H9 (cell line): ENCODE data around the gene PHF11. TPM values are rescaled to one million over a fixed set of nuclear protein-coding genes. Genes with fewer than 3 reads are reported as not detected.

Experiments
- DNase-seq: peaks from one replicate; pipeline ENCODE4 v3.0.0-alpha.2; 2017
- H2AFZ ChIP-seq: one replicate; pipeline ENCODE4 v1.6.1; 2013; ENCODE audit warnings: mild to moderate bottlenecking, low read length, control low read depth, moderate library complexity
- H2AK5ac ChIP-seq: 2 replicates; pipeline ENCODE4 v1.6.1; 2013; ENCODE audit warnings: low read length, control low read depth, mixed read lengths; ENCODE audit not compliant: insufficient read length
- H2BK120ac ChIP-seq: one replicate; pipeline ENCODE4 v1.6.1; 2013; ENCODE audit warnings: low read depth, mild to moderate bottlenecking, low read length, control low read depth, inconsistent platforms; ENCODE audit not compliant: poor library complexity, severe bottlenecking
- H2BK12ac ChIP-seq: 2 replicates; pipeline ENCODE4 v1.6.1; 2013; ENCODE audit warnings: low read length, control low read depth, mixed read lengths, low read depth; ENCODE audit not compliant: insufficient read length
- H2BK15ac ChIP-seq: 2 replicates; pipeline ENCODE4 v1.6.1; 2013; ENCODE audit warnings: low read depth, low read length, control low read depth
- H2BK20ac ChIP-seq: one replicate; pipeline ENCODE4 v1.6.1; 2013; ENCODE audit warnings: low read depth, mild to moderate bottlenecking, low read length, control low read depth, inconsistent platforms; ENCODE audit not compliant: poor library complexity, severe bottlenecking
- H2BK5ac ChIP-seq: 2 replicates; pipeline ENCODE4 v1.6.1; 2013; ENCODE audit warnings: low read length, control low read depth, mixed read lengths; ENCODE audit not compliant: insufficient read length
- H3K14ac ChIP-seq: 2 replicates; pipeline ENCODE4 v1.6.1; 2013; ENCODE audit warnings: low read length, control low read depth; ENCODE audit not compliant: insufficient read depth
- H3K18ac ChIP-seq: 2 replicates; pipeline ENCODE4 v1.6.1; 2013; ENCODE audit warnings: low read depth, mild to moderate bottlenecking, mixed read lengths, low read length, control low read depth; ENCODE audit not compliant: insufficient read length
- H3K23ac ChIP-seq: 2 replicates; pipeline ENCODE4 v1.6.1; 2013; ENCODE audit warnings: low read length, control low read depth, mixed read lengths, low read depth; ENCODE audit not compliant: insufficient read length
- H3K23me2 ChIP-seq: 2 replicates; pipeline ENCODE4 v1.6.1; 2013; ENCODE audit warnings: low read depth, mild to moderate bottlenecking, mixed read lengths, low read length, control low read depth; ENCODE audit not compliant: insufficient read length, poor library complexity, severe bottlenecking
- H3K27ac ChIP-seq: 2 replicates; pipeline ENCODE4 v1.5.1; 2013; ENCODE audit warnings: low read length, control low read depth, mixed read lengths, low read depth; ENCODE audit not compliant: insufficient read length
- H3K27me3 ChIP-seq: 2 replicates; pipeline ENCODE4 v1.6.1; 2013; ENCODE audit warnings: low read length, control low read depth, inconsistent platforms; ENCODE audit not compliant: insufficient read depth
- H3K4ac ChIP-seq: 2 replicates; pipeline ENCODE4 v1.6.1; 2013; ENCODE audit warnings: low read depth, mild to moderate bottlenecking, control low read depth, inconsistent platforms, low read length, moderate library complexity
- H3K4me1 ChIP-seq: 2 replicates; pipeline ENCODE4 v1.6.1; 2013; ENCODE audit warnings: low read length, control low read depth, inconsistent platforms; ENCODE audit not compliant: insufficient read depth
- H3K4me2 ChIP-seq: 2 replicates; pipeline ENCODE4 v1.6.1; 2013; ENCODE audit warnings: low read length, control low read depth, mixed read lengths; ENCODE audit not compliant: insufficient read length, insufficient read depth
- H3K56ac ChIP-seq: 2 replicates; pipeline ENCODE4 v1.6.1; 2013; ENCODE audit warnings: low read depth, mild to moderate bottlenecking, mixed read lengths, low read length, control low read depth; ENCODE audit not compliant: insufficient read length
- H3K79me1 ChIP-seq: 2 replicates; pipeline ENCODE4 v1.6.1; 2013; ENCODE audit warnings: low read depth, mild to moderate bottlenecking, moderate library complexity, low read length, control low read depth, inconsistent platforms; ENCODE audit not compliant: insufficient read depth, poor library complexity, severe bottlenecking
- H3K79me2 ChIP-seq: 2 replicates; pipeline ENCODE4 v1.6.1; 2013; ENCODE audit warnings: low read length, control low read depth, inconsistent platforms; ENCODE audit not compliant: insufficient read depth
- H3K9ac ChIP-seq: 2 replicates; pipeline ENCODE4 v1.6.1; 2013; ENCODE audit warnings: low read length, control low read depth, mixed read lengths; ENCODE audit not compliant: insufficient read length; ENCODE audit errors: extremely low read depth
- H3K9me3 ChIP-seq: one replicate; pipeline ENCODE4 v1.6.1; 2013; ENCODE audit warnings: low read depth, low read length, inconsistent platforms; ENCODE audit not compliant: control insufficient read depth
- H3T11ph ChIP-seq: one replicate; pipeline ENCODE4 v1.6.1; 2013; ENCODE audit warnings: mild to moderate bottlenecking, low read length, control low read depth, inconsistent platforms
- H4K20me1 ChIP-seq: one replicate; pipeline ENCODE4 v1.6.1; 2013; ENCODE audit not compliant: control insufficient read depth, insufficient read length, insufficient read depth
- H4K5ac ChIP-seq: 2 replicates; pipeline ENCODE4 v1.6.1; 2013; ENCODE audit warnings: low read depth, mild to moderate bottlenecking, mixed read lengths, low read length, control low read depth; ENCODE audit not compliant: insufficient read length
- H4K8ac ChIP-seq: replicated peaks from 2 replicates; pipeline ENCODE4 v1.6.1; 2013; ENCODE audit warnings: low read length, control low read depth, mixed read lengths, low read depth; ENCODE audit not compliant: insufficient read length
- H4K91ac ChIP-seq: 2 replicates; pipeline ENCODE4 v1.6.1; 2013; ENCODE audit warnings: low read depth, mild to moderate bottlenecking, moderate library complexity, mixed read lengths, low read length, control low read depth; ENCODE audit not compliant: insufficient read length
- H3K27ac Mint-ChIP-seq, 3 experiments: 2 replicates in 2 of 3; 3 replicates in 1 of 3; pipeline ENCODE4 v1.8.0; 2020 to 2021; ENCODE audit warnings: mixed read lengths in 3 of 3, mild to moderate bottlenecking in 1 of 3, moderate library complexity in 1 of 3
- H3K27me3 Mint-ChIP-seq: 2 replicates; pipeline ENCODE4 v1.8.0; 2021; ENCODE audit warnings: low read depth, mild to moderate bottlenecking, moderate library complexity, mixed read lengths
- H3K36me3 Mint-ChIP-seq, 3 experiments: 2 replicates in 2 of 3; 3 replicates in 1 of 3; pipeline ENCODE4 v1.8.0; 2020 to 2021; ENCODE audit warnings: low read depth in 3 of 3, mixed read lengths in 3 of 3; ENCODE audit not compliant: insufficient read depth in 1 of 3
- H3K4me1 Mint-ChIP-seq, 2 experiments: 2 replicates each; pipeline ENCODE4 v1.8.0; 2020; ENCODE audit warnings: mixed read lengths in 2 of 2
- H3K4me3 Mint-ChIP-seq, 2 experiments: 2 replicates in 1 of 2; 3 replicates in 1 of 2; pipeline ENCODE4 v1.8.0; 2020 to 2021; ENCODE audit warnings: mild to moderate bottlenecking in 2 of 2, mixed read lengths in 2 of 2, moderate library complexity in 1 of 2
- H3K9me3 Mint-ChIP-seq, 2 experiments: 2 replicates in 1 of 2; 3 replicates in 1 of 2; pipeline ENCODE4 v1.8.0; 2020; ENCODE audit warnings: mild to moderate bottlenecking in 2 of 2, mixed read lengths in 2 of 2, moderate library complexity in 1 of 2
- CTCF ChIP-seq: fragments of 200-600 bp; sonication (generic); conservative IDR thresholded peaks from 3 replicates; pipeline ENCODE4 v1.8.0; 2021; ENCODE audit warnings: antibody characterized with exemption, mild to moderate bottlenecking
- WGBS: extraction: QIAGEN DNeasy Blood & Tissue Kit; methylation state at CpG from one replicate; pipeline ENCODE4 v1.1.7; 2013; ENCODE audit warnings: missing lambda C conversion rate, low lambda C conversion rate, mixed read lengths; ENCODE audit not compliant: insufficient read length; ENCODE audit errors: extremely low coverage; 5-methylcytosine and 5-hydroxymethylcytosine counted together
- total RNA-seq: library from RNA; stranded (reverse); gene quantifications from 2 replicates; pipeline ENCODE4 v1.2.1, GENCODE V29; 2021

The PHF11 gene
- total RNA-seq, 1 experiment from 2014 or later = 13.5 TPM

GRCh38 chr13:49453465-49453864, 42.3 kb upstream of the PHF11 start:
- H3K79me1 ChIP-seq = no peaks in the 10 kb centered on the region
- Mint-ChIP-seq H3K4me3 (no peak overlapping the region), H3K4me1 (no peaks in the 10 kb centered on the region), H3K27me3 (no peaks in the 10 kb centered on the region), H3K9me3 (no peaks in the 10 kb centered on the region), H3K27ac (no peak overlapping the region; a peak in 1 of 7 replicates), H3K36me3 (no peaks in the 10 kb centered on the region)
- no peak overlapping the region for H2AFZ ChIP-seq
- no peak overlapping the region for H2BK20ac ChIP-seq
- no peak overlapping the region for H3K18ac ChIP-seq
- no peak for DNase-seq
- no peaks in the 10 kb centered on the region for H3K79me2 ChIP-seq
- no peak overlapping the region for H2AK5ac ChIP-seq
- H4K5ac ChIP-seq = no peak overlapping the region
- H4K8ac ChIP-seq = no peak overlapping the region
- no peak overlapping the region for H3K23ac ChIP-seq
- H3K27ac ChIP-seq = no peak overlapping the region
- H3K23me2 ChIP-seq = no peaks in the 10 kb centered on the region
- H3K14ac ChIP-seq = no peak overlapping the region
- H3K4ac ChIP-seq = no peak overlapping the region
- H3K4me2 ChIP-seq = no peak overlapping the region
- no peak overlapping the region for H3K56ac ChIP-seq
- no peak overlapping the region for H2BK15ac ChIP-seq
- H3T11ph ChIP-seq = no peak overlapping the region
- WGBS = no CpG with 5 or more reads among the region's 7 CpGs
- no peaks in the 10 kb centered on the region for H4K20me1 ChIP-seq
- no peak overlapping the region for H2BK120ac ChIP-seq
- H4K91ac ChIP-seq = no peak overlapping the region
- no peak overlapping the region for H2BK12ac ChIP-seq
- no peaks in the 10 kb centered on the region for H3K9me3 ChIP-seq
- no peak overlapping the region for H3K9ac ChIP-seq
- H3K4me1 ChIP-seq = no peaks in the 10 kb centered on the region
- no peaks in the 10 kb centered on the region for H3K27me3 ChIP-seq
- TF ChIP-seq CTCF = no peak
- no peak overlapping the region for H2BK5ac ChIP-seq
